Measurements from ENCODE around the gene CDR2L.
"Not testable (repeated sequence)": the region's sequence is repeated elsewhere in the genome, so short reads cannot be mapped to it uniquely, and the experiment has no call there.

The CDR2L gene

DNA sequence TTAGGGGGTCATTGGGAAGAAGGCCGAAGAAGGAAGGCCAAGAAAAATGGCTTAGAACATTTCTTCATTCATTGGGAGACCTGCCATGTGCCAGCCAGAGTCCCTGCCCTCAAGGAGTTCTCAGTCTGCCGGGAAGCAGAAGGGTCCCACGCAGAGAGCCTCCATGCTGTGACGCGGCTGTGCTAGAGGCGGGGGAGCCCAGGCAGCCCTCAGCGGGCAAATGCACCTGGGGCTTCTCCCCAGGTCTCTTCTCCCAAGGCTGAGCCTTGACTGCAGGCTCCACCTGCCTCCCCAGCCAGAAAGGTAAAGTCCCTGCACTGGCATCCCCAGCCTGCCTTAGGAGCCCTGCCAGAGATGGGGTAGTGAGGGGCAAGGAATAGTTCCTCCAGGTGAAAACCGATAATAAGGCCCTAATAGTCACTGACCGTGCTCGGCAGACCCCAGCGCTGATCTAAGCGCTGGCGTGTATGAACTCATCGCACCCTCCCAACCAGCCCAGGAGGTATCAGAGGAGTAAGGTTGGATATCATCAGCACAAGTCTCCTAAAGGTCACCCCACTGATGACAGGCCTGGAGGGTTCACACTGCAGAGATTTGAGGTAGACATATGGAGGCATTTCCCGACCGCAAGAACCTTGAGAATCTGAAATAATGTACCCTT, 6.0 kb upstream of the CDR2L start:
- no peak for DNase-seq (ENCODE audit: low read depth in 1 of 2, low spot score in 1 of 2)

DNA sequence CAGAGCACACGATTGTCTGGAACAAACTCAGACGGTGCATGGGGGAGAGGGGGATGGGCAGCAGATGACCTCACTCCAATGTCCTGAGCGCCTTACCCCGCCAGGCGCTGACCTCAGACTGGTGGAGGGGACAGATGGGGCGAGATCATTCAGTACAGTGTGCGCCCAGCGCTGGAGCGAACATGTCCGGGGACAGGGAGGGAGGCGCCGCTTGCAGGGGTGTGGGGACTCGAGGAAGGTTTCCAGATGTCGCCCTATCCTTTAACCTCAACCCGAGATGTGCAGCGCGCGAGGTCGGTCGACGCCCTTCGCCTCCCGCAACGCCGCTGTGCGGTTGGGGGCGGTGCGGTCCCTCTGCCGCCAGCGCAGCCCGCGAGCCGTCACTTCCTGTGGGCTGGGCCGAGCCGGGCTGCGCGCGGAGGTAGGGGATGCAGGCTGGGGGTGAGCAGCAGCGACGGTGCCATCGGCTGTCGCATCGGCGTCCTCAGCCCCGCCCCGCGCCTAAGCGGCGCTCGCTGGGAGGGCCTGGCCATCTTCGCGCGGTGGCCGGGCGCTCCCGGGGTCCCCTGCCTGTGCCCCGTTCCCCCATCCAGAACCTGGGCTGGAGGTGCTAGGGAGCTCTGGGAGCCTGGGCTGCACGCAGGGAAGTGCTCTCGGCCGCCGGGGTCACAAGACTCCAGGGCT, 5.3 kb upstream of the CDR2L start:
- peak; percentile 48 to 63 for DNase-seq (ENCODE audit: low read depth in 1 of 2, low spot score in 1 of 2)

DNA sequence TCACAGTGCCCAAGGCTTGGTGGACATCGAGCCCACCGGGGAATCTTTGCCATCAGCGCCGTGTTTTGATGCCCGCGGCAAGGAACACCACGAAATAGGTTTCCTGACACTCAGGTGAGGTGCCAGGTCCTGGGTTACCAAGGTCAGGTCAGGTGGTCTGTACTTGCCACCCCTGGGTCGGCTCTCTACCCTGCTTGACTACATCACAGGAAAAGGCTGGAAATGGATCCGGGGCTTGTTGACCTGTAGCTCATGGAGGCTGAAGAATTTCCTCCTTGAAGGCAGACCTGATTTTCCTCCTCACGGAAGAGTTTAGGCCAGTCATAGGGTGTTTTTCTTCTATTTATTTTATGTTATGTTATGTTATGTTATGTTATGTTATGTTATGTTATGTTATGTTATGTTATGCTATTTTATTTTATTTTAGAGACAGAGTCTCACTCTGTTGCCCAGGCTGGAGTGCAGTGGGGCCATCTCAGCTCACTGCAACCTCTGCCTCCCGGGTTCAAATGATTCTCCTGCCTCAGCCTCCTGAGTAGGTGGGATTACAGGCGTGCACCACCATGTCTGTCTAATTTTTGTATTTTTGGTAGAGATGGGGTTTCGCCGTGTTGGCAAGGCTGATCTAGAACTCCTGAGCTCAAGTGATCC, 4.6 kb upstream of the CDR2L start:
- not testable (repeated sequence) for DNase-seq (ENCODE audit: low read depth in 1 of 2, low spot score in 1 of 2)

DNA sequence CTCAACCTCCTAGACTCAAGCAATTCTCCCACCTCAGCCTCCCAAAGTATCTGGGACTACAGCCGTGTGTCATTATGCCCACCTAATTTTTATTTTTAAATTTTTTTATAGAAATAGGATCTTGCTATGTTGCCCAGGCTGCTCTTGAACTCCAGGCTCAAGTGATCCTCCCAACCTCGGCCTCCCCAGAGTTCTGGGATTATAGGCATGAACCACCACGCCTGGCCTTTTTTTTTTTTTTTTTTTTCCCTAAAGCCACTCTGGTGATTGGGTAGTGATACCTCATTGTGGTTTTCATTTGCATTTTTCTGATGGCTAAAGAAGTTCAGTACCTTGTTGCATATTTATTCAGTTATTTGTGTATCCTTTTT, 1.2 kb upstream of the CDR2L start:
- no peak for DNase-seq (ENCODE audit: low read depth in 1 of 2, low spot score in 1 of 2)

DNA sequence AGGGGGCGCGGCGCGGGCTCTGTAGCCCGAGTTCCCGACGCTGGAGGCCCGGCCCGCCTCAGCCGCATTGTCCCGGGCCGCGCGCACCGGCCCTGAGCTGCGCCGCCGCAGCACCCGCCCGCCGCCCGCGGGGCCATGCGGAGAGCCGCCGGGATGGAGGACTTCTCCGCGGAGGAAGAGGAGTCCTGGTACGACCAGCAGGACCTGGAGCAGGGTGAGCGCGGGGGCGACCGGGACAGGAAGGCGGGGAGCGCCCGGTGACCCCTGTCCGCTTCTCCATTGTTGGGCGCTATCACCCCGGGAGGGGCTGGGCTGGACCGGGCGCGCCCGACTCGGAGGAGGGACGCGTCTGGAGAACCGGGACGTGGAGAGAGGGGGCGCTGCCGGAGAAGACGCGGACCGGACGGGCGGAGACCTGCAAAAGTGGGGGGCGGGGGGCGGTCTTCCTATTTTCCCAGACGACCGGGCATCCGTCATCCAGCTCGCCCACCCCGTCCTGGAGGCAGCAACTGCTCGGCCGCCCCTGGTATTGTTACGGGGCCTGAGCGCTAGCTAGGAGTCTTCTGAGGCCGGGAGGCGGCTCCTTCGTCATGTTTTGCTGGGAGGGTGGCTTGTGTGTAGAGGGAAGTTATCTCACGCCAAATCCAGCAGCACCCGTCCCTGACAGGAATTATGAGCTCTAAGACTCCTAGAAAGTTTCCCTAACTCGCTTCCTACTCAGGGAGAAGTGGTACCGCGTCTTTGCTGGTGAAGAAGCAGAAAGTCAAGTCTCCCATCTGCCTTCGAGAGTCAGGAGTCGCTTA, 678 bp downstream of the CDR2L start:
- DNase-seq (ENCODE audit: low read depth in 1 of 2, low spot score in 1 of 2): no peak

DNA sequence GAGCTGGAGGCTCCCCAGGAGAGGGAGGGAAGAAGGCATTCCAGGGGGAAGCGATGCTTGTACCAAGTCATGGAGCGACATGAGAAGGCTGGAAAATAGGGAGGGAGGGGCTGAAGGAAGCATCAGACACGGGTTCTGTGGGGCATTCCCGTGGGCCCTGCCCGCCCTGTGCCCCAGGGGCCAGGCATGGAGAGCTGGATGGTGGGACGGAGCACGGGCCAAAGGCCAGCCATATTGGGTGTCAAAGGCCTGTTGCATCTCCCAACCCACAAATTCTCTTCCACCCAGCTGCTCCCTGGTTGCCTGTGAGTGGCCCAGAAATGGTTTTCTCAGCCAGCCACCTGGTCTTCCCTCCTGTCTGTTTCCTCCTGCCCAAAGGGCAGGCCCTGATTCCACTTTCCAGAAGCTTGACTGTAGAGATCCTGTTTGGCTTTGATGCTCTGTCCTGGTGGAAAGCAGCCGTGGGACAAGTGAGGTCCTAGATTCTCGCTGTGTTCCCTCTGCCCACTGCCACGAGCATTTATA, 3.2 kb downstream of the CDR2L start:
- DNase-seq (ENCODE audit: low read depth in 1 of 2, low spot score in 1 of 2): no peak

DNA sequence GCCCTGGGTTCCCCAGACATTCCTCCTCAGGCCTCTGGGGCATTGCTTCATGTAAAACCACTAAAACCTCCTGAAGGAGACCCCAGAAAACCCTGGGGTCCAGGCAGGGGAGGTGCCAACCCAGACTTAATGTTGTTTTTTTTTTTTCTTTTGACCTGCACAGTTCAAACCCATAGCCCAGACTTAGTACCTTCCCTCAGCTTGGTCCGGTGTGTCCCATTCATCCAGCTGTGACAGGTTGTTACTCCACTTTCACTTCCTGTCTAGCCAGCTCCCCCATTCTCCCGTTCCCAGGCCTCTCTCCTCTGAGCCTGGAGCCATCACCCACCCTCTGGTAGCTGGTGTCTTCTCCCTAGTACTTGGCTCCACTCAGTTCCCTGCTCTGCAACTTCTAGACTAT, 4.8 kb downstream of the CDR2L start:
- no peak for DNase-seq (ENCODE audit: low read depth in 1 of 2, low spot score in 1 of 2)

DNA sequence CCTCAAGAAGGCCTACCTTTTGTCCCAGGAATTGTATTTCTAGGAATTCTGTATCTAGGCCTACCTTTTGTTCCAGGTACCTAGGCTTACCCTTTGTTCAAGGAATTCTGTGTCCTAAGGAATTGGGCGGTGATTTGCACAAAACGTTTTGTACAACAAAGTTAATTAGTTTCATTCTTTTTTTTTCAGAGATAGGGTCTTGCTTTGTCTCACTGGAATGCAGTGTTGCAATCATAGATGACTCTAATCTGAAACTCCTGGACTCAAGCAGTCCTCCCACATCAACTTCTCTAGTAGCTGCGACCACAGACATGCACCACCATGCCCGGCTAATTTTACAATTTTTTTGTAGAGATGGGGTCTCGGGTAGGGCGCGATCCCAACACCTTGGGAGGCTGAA, 7.0 kb downstream of the CDR2L start:
- DNase-seq (ENCODE audit: low read depth in 1 of 2, low spot score in 1 of 2): no peak

DNA sequence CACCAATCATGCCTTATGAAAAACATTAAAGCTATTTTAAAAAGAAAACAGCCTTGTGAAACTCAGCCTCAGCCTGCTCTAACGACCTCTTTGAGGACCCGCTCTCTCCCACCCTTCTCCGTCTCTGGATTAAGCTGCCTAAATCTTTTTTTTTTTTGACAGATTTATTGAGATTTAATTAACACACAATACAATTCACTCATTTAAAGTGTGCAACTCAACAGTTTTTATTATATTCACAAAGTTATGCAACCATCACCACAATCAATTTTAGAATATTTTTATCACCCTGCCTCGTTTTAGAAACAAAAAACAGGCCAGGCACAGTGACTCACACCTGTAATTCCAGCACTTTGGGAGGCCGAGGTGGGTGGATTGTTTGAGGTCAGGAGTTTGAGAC, 8.4 kb downstream of the CDR2L start:
- no peak for DNase-seq (ENCODE audit: low read depth in 1 of 2, low spot score in 1 of 2)

DNA sequence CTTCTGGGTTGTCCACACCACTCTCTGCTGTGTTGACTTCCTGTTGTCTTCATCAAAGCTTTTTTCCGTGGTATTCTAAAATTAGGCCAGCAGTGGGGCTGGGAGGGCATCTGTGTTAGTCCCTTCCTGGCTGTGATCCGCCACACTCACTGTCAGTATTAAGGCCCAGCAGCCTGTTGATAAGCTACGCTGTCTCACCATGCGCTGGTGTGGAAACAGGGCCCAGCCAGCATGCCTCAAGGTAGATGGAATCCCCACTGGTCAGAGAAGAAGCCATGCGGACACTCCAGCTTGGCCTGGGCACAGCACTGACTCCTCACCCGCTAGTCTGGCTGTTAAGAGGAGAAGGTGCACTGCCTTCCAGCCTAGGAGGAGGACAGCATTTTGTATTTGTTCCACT, 11.4 kb downstream of the CDR2L start:
- DNase-seq (ENCODE audit: low read depth in 1 of 2, low spot score in 1 of 2): no peak

DNA sequence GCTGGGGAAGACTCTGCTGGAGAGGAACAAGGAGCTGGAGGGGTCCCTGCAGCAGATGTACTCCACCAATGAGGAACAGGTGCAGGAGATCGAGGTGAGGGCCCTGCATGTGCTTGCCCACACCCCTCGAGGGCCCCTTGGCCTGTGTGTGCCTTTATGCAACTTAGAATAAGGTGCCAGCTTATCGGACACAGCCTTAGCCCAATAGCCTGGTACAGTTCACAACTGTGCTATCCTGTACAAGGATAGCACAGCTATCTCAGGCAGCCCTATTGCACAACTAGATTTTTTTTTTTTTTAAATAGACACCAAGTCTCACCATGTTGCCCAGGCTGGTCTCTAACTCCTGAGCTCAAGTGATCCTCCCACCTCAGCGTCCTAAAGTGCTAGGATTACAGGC, 12.1 kb downstream of the CDR2L start:
- DNase-seq (ENCODE audit: low read depth in 1 of 2, low spot score in 1 of 2): no peak

DNA sequence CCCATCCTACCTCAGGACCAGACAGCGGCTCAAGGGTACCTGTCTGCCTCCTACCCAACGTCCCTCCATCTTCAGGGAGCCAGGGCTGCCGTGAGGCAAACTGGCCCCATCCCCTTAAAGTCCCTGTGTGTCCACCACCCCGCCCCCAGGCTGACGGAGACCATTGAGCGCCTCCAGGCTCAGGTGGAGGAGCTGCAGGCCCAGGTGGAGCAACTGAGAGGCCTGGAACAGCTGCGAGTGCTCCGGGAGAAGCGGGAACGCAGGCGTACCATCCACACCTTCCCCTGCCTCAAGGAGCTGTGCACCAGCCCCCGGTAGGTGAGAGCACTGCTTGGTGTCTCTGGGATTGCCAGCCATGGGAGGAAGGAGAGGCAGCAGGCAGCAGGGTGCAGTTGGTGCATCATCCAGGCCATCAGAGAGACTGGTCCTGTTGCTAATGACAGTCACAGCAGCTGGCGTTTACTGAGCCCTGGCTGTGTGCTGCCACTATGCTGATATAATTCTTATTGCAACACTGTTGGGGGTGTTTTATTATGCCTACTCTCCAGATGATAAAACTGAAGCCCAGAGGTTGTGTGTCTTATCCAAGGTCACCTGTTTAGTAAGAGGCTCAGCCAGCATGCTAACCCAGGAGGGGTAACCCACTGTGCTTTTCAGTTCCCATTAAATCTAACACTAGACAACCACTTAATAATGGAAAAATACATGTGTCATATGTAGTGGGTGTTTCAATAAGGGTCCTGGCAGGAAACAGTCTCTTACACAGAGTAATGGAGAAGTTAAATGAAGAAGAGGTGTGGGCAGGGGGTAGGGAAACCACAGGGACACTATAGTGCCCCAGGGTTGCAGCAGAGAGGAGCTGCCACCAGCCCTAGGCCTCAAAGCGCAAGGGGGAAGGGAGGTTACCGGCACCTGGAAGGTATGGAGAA, 14.7 kb downstream of the CDR2L start:
- no peak for DNase-seq (ENCODE audit: low read depth in 1 of 2, low spot score in 1 of 2)

DNA sequence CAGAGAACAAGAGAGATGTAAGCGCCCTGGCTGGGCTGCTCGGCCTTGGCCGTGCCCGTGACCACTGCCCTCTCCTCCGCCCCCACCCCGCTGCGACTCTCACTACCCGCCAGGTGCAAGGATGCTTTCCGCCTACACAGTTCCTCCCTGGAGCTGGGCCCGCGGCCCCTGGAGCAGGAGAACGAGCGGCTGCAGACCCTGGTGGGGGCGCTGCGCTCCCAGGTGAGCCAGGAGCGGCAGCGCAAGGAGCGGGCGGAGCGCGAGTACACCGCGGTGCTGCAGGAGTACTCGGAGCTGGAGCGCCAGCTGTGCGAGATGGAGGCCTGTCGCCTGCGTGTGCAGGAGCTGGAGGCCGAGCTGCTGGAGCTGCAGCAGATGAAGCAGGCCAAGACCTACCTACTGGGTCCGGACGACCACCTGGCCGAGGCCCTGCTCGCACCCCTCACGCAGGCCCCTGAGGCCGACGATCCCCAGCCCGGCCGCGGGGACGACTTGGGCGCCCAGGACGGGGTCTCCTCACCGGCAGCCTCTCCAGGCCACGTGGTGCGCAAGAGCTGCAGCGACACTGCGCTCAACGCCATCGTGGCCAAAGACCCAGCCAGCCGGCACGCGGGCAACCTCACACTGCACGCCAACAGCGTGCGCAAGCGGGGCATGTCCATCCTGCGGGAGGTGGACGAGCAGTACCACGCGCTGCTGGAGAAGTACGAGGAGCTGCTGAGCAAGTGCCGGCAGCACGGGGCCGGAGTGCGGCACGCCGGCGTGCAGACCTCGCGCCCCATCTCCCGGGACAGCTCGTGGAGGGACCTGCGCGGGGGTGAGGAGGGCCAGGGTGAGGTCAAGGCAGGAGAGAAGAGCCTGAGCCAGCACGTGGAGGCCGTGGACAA, 15.9 kb downstream of the CDR2L start:
- no peak for DNase-seq (ENCODE audit: low read depth in 1 of 2, low spot score in 1 of 2)

DNA sequence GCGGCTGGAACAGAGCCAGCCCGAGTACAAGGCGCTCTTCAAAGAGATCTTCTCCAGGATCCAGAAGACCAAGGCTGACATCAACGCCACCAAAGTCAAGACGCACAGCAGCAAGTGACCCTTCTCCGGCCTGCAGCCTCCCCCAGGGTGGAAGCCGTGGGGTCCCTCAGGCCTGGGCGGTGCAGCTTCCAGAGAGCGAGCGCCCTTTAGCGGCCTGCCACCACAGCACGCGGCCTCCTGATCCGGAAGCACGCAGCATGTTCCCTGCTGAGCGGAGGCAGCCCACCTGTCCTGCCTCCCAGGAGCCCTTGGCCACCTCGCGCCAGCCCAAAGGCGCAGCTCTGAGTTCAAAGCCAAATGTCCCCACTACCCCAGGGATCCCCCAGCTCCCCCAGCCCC, 16.5 kb downstream of the CDR2L start:
- DNase-seq (ENCODE audit: low read depth in 1 of 2, low spot score in 1 of 2): no peak

DNA sequence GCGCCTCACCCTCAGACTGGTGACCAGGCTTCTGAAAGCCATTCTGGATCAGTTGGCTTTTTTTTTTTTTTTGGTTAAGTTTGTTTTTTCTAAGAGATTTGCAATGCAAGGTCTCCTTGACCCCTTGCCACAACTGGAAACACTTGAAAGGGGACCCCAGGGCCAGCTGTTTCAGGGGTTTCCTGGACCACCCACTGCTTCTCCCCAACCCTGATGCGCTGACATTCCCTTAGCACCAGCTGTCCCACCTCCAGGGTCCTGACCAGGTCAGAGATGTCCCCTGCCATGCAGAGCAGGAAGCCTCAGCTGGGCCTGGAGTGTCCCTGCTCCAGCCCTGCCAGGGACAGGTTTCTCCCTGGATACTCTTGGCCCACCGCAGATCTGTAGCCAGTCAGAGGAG, 16.9 kb downstream of the CDR2L start:
- DNase-seq (ENCODE audit: low read depth in 1 of 2, low spot score in 1 of 2): no peak

DNA sequence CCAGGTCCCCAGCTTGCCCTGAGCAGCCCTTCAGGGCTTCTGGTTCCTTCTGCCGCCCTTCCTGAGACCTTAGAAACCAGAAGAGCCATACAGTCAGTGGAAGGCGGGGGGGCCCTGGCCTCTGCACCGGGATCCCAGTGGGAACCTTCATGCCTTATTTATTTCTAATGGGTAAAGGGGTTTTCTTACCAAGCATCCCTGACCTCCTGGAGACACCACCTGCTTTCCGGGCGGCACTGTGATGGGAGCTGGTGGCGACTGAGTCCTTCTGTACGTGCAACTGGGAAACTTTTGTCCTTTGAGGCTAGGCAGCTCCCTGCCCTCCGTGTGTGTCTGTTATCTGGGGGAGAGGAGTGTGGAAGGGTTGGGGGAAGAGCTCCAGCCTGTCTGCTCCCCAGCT, 17.9 kb downstream of the CDR2L start:
- DNase-seq (ENCODE audit: low read depth in 1 of 2, low spot score in 1 of 2): no peak

DNA sequence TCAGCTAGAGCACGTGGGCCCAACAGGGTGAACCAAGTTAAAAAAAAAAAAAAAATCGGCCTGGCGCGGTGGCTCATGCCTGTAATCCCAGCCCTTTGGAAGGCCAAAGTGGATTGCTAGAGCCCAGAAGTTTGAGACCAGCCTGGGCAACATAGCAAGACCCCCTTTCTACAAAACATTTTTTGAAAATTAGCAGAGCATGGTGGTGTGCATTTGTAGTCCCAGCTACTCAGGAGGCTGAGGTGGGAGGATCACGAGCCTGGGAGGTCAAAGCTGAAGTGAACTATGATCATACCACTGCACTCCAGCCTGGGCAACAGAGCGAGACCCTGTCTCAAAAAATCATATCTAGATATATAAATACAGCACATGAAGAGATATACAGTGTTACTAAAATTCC, 18.7 kb downstream of the CDR2L start:
- DNase-seq (ENCODE audit: low read depth in 1 of 2, low spot score in 1 of 2): not testable (repeated sequence)

DNA sequence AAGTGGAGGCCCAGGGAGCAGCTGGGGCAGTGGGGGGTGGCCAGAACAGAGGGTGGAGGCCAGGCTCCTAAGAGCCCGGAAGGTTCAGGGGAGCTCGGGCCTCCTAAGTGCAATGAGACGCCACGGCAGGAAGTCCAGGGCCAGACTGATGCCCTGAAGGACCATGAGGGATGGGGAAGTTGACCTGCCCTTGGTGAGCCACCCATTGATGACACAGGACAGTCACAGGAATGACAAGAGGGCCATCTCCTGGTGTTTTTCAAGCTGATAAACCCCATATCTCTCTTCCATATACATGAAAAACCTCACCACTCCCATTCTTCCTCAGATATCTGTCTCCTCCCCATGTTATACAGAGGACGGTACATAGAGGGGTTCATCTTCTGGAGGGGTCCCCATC, 19.2 kb downstream of the CDR2L start:
- no peak for DNase-seq (ENCODE audit: low read depth in 1 of 2, low spot score in 1 of 2)

DNA sequence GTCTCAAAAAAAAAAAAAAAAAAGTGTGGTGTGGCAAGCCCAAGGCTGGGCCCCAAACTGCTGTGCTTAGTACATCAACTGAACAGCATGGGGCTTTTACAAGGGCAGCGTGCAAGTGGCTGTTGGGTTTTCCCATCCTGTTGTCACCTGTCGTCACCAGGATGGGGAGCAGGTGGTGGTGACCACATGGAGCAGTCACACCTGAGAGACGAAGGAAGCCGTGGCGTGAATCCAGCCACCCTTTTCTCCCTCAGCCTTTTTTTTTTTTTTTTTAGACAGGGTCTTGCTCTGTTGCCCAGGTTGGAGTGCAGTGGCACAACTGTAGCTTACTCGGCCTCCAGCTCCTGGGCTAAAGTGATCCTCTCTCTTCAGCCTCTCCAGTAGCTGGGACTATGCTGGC, 20.9 kb downstream of the CDR2L start:
- DNase-seq (ENCODE audit: low read depth in 1 of 2, low spot score in 1 of 2): no peak

Data from activated CD4-positive, alpha-beta T cell treated with anti-CD3 and anti-CD28 coated beads, Interleukin-2, amount 50 U/mL, for 24 hours (primary cell).